Activated CD8-positive, alpha-beta memory T cell treated with anti-CD3 and anti-CD28 coated beads for 4 hours (primary cell): ENCODE measurements around the gene GABBR1.

Experiments
- DNase-seq, 2 donors: peaks; one replicate each; pipeline ENCODE4 v3.0.0-alpha.2; 2020; ENCODE audit warnings: low read depth in 2 of 2

GABBR1 gene

DNA sequence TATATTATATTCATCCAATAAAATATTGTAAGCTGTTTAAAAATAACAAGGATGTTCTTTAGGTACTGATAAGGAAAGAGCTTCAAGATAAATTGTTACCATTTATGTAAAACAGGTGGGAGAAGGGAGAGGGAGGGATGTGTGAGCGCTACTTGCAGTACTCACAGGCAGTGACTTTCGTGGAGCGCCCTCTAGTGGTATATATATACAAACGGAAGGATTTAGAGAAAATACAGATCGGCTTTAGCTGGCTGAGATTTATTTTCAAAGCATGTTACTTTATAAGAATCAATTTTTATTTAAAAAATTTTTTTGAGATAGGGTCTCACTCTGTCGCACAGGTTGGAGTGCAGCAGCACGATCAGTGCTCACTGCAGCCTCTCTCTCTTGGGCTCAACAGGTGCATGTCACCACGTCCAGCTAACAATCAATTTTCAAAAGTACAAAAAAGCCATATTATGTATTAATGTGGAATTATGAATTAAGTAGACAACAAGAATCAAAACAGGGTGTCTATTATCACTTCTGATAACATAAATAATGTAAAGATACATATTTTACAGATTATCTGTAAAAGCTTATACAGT, 20.6 kb upstream of the GABBR1 start:
- DNase-seq: no peak

GRCh38 chr6:29652198-29652584, 19.2 kb upstream of the GABBR1 start:
- DNase-seq: no peak

GRCh38 chr6:29651413-29652197, 18.6 kb upstream of the GABBR1 start:
- DNase-seq: no peak

DNA sequence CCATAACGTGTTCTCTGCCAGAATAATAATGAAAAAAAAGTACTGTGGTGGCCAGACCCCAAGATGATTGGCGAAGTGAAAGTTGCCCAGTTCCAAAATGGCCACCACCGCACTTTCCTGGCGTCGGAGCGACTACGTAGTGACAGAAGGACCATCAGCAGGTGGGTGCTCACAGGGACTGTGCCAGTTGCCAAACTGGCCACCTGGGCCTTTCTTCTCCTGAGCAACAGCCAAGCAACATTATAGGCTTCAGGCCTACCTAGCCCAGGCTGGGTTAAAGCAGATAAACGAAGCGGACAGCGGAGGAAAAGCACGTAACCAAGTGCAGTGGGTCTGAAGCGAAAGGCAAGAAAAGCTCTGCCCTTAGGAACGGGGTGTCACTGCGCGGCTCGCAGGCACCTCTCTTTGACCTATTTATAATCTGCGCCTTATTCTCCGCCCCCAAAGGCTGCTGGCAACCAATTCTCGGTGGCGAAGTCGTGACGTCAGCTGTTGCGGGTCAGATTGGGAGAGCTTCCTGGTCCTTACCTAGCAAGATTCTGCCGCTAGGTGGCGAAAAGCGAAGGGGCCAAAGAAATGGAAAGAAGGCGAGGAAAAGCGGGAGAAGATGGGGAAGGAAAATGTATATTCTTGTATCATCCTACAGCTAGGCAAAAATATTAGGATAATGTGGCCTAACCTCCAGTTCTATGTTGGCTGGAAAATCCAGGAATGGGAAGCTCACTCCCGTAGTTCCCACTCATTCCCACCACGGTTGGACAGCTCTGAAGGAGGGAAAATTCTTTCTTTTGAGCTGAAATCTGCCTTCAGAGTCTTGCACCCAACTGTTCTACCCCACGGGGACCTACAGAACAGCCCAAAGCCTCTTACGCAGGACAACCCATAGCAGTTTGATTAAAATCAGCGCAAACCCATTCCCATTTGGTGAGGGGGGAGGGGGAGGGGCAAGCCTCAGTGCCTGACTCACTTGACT, 17.0 kb upstream of the GABBR1 start:
- peak; percentile 97 for DNase-seq

DNA sequence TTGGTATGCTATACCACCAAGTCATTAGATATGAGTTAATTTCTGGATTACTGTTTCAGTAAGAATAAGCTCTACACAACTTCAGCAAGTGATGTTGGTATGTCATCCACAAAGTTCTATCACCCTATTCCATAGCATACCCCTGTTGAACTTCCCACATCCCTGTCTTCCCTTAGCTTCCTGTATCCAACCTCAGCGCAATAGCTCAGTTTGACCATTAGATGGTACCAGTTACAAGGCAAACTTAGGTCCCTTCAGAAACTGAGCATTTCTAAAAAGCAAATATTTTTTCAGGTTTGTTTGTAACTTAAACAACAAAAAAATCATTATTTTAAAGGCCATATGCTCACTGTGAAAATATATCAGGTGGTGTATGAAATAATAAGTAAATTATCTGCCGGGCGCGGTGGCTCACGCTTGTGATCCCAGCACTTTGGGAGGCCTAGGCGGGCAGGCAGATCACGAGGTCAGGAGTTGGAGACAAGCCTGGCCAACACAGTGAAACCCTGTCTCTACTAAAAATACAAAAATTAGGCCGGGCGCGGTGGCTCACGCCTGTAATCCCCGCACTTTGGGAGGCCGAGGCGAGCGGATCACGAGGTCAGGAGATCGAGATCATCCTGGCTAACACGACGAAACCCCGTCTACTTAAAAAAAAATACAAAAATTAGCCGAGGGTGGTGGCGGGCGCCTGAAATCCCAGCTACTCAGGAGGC, 15.1 kb upstream of the GABBR1 start:
- no peak for DNase-seq

DNA sequence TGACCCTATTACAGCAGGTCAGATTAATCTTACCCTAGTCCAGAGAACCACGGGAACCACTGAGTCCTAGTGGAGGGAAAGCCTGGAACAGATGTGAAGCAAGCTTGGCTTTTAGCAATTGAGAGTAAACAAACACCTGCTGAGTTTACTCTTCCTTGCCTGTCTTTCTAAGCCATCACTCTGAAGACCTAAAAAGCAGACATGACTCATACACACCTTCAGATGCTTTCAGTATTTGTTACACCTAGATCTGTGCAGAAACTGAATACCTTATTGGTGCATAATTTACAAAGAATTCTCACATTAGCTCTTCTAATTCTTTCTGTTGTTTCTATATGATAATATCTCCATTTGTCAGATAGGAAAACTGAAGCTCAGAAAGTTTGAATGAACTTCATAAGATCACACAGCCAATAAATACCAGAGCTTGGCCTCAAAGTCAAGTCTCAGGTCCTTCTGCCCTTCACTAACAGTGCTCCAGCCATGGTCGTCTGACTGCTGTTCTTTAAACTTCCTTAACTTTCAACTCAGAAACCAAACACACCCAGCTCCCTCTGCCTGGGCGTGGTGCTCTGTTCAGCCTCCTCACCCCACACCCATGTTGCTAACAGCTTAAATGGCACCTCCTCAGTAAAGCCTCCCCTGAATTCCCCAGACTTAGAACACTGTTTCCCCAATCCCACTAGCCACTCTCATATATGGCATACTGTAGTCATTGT, 8.6 kb upstream of the GABBR1 start:
- DNase-seq: no peak

DNA sequence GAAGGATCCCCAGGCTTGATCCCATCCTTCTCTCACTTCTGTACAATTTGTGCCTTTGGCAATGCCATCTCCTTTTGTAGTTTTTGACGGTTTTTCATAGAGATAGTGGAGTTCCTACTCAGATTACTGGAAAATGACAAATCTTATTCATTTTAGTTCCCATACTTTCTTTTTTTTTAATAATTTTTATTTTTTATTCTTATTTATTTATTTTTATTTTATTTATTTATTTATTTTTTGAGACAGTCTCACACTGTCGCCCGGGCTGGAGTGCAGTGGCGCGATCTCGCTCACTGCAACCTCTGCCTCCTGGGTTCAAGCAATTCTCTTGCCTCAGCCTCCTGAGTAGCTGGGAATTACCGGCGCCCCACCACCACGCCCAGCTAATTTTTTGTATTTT, 4.3 kb upstream of the GABBR1 start:
- no peak for DNase-seq

GRCh38 chr6:29633534-29633905, 537 bp upstream of the GABBR1 start:
- DNase-seq: no peak

DNA sequence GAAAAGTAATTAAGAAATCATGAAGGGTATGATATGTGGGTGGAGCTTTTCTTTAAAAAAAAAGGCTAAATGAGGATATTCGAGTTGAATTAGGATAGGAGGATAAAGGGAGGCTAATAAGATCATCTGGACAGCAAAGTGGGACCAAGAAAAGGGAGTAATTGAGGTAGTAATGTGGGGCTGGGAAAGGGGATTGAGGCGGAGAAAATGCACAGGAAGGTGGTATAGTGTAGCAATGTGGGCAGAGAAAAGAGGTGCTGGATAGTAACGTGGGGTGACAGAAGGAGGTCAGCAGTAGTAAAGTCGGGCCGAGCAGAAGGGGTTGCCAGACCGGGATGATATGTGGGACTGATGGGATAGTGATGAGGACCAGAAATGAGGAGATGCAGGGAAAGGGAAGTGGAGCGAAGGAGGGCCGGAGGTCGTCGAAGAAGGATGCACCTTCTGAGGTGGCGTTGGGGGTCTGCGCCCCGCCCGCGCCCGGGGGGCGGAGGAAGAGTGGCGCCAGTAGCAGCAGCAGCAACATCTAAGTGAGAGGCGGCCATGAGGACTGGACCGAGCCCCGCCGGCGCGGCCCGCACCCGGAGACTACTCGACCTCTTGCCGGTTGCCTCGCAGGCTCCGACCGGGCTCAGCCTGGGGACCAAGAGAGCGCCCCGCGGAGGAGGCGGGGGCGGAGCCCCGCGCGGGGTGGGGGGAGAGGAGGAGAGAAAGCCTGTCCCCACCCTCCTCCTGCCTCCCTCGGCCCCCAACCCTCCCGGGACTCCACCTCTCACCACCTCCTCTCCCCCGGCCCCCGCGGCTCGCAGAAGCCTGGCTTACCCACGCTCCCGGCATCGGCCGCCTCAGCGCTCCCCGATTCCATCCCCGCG, 887 bp downstream of the GABBR1 start:
- DNase-seq: peak; percentile 36 to 44

GRCh38 chr6:29631209-29631810, 1.7 kb downstream of the GABBR1 start:
- DNase-seq: no peak

- DNase-seq: no peak
These were observed 2.7 kb downstream of the GABBR1 start for GRCh38 chr6:29630315-29630714.

DNA sequence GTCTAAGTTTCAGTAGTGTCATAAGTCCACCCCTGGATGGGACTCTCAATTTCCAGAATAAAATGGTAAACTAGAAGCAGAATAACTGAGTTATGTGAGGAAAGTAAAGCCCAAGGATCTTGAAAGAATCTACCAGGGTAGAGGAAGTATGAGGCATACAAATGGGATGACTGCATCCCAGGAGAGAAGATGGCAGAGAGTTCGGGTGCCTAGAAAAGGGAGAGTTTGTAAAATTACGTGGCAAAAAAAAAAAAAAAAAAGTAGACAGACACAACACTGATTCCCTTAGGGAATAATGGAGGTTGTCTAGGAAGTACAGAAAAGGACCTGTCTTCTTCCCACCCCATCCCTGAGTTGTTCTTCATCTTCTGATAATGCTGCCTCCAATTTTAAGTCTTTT, 3.4 kb downstream of the GABBR1 start:
- DNase-seq: no peak

DNA sequence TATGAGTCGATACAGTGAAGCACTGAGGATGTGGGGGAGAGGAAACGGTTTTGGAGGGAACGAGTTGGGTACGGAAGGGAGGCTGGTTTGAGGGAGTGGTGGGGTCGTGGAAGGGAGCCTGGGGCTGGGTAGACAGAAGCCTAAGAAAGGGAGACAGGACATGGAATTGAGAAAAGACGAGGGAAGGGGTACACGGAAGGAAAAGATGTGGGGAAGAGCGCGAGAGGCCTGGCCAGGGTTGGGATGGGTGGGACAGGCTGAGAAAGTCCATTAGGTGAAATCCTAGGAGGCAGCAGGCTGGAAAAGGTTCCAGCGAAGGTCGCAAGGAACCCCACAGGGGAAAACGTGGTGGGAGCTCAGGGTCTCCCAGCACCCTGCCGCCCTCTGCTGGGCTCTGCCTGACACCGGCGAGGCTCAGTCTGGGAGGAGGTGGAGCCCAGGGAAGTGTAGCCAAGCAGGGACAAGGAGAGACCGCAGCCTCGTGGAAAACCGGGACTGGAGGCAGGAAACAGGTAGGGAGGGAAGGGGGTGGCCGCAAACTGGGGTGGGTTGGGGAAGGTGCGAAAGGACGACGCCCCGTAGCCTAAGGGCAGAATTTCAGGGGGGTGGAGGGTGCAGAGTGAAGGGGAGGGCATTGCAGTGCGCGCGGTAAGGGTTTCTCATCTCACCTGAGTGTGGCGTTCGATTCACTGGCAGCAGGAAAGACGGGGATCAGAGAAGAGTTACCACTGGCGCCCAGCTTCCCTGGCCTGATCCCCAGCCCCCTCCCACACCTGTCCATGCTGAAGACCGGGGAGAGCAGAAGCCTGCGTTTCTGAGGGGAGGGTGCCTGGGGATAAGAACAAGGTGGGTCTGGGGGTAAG, 4.3 kb downstream of the GABBR1 start:
- no peak for DNase-seq

GRCh38 chr6:29627755-29628418, 5.1 kb downstream of the GABBR1 start:
- peak in 1 of 2 donors; percentile 28 for DNase-seq

GRCh38 chr6:29626948-29627754, 5.8 kb downstream of the GABBR1 start:
- DNase-seq: no peak

GRCh38 chr6:29625337-29625930, 7.5 kb downstream of the GABBR1 start:
- no peak for DNase-seq

DNA sequence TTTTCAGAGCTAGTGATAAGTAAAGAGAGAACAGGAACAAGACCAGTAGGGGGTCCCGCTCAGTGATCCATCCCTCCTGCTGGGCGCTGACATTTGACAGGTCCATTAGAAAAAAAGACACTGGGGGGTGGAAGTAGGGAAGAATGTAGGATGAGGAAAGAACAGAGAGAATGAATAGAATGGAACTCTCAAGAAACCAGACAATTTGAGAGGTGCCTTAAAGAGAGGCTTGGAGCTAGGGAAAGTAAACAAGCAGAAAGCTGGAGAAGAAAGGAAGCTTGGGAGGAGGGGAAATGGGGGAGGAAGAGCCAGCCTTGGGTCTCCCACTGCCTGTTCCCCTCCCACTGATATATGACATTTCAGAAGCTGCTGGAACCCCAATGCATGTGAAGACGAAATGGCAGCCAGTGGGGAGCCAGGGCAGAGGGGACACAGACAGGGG, 8.4 kb downstream of the GABBR1 start:
- no peak for DNase-seq
